RPMI8226 (cell line): Measurements from ENCODE around the gene NRP1.
A peak's percentile ranks its signal among the peaks of the same experiment; 100 is the strongest.
"Not testable (repeated sequence)": the region's sequence is repeated elsewhere in the genome, so short reads cannot be mapped to it uniquely, and the experiment has no call there.

Experiments used
- DNase-seq: peaks from one replicate; pipeline ENCODE4 v3.0.0-alpha.2; 2015

Gene NRP1

GRCh38 chr10:33234831-33235237 is 99.6 kb downstream of the NRP1 start:
- DNase-seq = no peak

DNA sequence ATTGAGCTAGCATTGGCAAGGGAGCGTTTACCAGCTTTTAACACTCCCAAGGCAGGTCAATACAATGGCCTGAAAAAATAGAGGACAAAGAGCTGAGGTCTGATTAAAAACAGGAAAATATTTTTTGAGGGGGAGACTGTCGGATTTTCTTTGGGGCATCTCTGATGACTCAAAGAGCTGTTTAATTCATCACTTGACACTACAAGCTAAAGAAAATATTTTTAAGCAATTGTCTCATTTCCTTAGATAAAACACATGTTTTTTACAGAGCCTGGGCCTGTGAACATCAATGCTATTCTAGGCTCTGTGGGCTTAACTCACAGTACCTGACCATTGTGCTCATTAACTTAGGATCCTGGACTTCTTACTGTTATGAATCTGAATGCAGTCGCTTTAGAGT is 100.8 kb downstream of the NRP1 start:
- no peak for DNase-seq

DNA sequence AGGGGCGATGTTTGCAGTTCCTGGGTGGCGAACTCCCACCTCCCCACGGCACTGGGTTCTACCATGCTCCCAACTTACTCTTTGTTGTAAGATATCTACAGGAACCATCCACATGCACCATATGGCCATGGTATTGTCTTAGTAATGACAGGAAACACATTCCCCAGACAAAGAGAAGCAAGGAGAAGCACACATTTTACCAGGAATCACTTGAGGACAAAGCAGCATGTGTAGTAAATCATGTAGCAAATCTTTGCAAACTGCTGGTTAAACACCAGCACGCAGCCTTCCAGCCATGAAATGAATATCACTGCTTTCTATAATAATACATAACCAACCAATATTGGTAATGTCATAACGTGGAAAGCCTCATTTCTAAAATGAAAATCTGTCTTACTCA is 101.2 kb downstream of the NRP1 start:
- no peak for DNase-seq

DNA sequence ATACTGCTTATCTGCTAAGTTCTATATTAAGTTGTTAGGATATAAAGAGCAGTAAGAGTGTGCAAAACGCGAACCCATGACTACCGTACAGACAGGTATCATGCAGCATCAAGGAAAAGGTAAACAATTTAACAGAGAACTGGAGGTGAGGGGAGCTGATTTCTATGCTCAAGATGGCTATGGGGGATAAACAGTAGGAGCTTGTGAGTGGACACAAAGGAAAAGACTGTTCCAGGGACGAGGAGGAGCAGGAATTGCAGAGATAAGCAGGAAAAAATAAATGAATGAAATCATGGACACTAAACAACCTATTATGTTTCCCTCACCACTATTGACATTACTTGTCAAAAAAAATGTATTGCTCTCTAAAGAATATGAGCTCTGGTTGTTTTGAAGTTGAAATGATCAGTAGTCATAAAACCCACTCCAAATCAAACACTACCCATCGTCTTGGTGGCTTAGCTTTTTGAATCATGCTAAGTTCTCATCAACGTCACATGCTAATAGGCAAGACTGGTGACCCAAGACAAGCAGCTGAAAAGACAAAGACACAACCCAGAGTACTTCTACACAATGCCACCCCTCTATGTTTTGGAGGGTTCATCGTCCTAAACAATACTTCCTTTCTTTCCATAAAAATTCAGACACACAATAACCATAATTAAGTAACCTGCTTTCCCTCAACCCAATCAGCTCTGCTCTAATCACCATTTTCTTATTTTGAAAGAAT is 102.7 kb downstream of the NRP1 start:
- DNase-seq = no peak

DNA sequence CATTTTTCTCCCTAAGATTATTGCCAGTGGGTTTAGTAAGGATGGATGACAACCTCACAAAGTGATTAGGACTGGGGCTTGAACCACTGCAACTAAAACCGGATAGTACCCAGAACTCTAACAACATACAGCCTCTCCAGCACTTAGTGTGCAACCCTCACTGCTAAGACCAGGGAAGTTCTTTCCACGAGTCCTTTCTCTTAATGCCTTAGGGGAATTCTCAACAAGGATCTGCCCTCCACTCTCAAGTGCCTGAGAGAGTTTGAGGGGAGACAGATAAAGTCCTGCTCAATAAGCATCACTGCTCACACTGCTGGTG is 104.6 kb downstream of the NRP1 start:
- no peak for DNase-seq

- DNase-seq = no peak
Measured at GRCh38 chr10:33229252-33229948, 105.1 kb downstream of the NRP1 start.

GRCh38 chr10:33228426-33228825 is 106.0 kb downstream of the NRP1 start:
- DNase-seq = no peak

DNA sequence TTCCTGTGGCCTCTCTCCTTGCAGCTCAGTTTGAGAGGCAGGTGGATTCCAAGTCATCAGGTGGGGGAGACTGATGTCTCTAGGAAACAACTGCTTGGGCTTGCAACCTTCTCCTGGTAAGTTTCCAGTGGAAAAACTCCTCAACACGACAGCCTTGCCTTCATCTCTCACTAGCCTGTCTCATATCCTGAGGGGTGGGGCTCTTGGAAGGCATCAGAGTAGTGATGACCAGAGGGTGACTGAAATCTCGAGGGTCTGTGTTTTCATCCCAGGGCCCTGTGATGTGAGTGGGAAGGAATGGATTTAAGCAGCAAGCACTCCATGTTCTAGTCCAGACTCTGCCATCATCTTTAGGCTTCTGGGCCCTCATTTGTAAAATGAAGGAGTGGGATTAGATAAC is 107.0 kb downstream of the NRP1 start:
- DNase-seq = no peak

DNA sequence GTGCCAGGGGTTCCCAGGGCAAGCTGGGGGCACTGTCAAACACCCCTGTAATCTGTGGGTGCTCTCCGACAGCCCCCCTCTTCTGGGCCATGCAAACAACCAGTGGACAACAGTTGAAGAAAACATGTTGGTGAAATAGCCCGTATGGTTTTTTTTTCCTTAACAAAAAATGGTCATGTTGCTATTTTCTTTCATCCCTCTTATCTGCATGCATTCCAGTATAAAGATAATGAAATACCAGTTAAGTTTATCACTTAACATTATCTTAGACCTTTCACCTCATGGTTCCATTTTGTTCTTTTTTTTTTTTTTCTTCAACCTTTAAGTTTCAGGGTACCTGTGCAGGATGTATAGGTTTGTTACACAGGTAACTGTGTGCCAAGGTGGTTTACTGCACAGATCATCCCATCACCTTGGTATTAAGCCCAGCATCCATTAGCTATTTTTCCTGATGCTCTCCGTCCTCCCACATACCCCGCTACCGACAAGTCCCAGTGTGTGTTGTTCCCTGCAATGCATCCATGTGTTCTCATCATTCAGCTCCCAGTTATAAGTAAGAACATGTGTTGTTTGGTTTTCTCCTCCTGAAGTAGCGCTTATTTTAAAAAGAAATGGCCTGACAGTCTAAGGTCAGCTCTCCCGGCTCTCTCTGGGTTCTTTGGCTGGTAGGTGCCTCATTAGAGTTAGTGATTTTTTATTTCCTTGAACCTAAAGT is 110.1 kb downstream of the NRP1 start:
- no peak for DNase-seq

DNA sequence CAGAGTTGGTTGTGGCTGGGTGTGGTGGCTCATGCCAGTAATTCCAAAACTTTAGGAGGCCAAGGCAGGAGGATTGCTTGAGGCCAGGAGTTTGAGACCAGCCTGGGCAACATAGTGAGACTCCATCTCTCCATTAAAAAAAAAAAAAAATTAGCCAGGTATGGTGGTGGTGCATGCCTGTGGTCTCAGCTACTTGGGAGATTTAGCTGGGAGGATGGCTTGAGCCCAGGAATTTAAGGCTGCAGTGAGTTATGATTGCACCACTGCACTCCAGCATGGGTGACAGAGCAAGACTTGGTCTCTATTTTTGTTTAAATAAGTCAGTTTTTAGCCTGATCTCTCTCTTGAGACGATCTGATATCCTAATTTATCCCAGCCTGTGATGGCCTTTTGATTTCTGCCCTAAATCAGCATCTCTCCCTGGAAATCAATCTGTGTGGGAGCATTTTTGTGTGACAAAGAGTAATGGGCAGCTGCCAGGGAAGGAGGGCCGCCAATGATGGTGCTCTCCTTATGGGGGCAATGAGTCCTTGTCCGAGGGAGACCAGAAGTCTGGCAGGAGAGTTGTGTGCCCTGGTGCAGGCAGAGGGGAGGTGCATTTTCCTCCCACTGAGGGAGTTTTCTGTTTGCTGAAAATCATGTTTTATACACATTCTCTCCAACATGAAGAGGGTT is 111.0 kb downstream of the NRP1 start:
- DNase-seq = no peak

DNA sequence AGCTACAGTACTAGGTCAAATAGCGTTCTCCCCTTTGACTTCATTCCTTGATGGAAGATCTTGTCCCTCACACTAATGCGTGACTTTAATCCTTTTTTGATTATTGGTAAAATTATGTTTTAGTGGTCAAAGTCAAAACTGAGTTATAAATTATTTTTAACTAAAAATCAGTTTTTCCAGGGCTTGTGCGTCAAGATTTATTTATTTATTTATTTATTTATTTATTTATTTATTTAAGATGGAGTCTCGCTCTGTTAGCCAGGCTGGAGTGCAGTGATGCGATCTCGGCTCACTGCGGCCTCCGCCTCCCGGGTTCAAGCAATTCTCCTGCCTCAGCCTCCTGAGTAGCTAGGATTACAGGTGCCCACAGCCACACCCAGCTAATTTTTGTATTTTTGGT is 112.2 kb downstream of the NRP1 start:
- not testable (repeated sequence) for DNase-seq

DNA sequence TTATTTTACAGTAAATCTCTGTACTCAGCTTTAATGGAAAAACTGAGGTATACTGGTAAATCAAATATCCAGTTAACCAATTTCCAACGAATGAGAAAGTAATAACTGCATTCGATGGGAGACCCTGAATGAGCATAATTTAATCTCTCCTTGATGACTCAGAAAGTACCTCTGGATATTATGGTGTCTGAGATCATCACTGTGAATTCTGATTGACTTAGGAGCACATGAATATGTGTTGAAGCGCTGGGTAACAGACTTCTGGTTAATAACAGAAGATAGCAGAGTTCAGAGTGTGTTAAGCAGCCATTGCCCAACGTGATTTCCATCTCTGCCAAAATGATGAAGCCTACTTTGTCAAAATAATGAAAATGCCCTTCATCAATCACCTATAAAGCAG is 116.6 kb downstream of the NRP1 start:
- DNase-seq = no peak

- no peak for DNase-seq
Measured at GRCh38 chr10:33216661-33217427, 117.6 kb downstream of the NRP1 start.

- no peak for DNase-seq
Measured at GRCh38 chr10:33215635-33216034, 118.8 kb downstream of the NRP1 start.

DNA sequence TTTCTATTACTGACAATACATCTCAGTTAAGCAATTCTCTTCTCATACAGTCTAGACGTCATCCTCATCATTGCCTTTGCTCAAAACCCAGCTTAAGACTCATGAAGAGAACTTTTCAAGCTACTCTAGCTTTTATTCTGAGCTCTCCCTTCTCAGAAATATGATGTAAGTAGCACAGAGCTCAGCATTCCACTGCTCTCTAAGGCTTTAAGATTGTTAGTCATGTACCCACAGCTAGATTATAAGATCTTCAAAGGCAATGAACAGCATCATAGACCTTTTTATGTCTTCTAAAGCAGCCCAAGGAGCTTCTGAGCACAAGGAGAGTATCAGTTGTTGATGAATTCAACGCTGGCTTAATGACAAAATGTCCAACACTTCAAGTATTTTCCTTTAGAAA is 119.3 kb downstream of the NRP1 start:
- DNase-seq = no peak

DNA sequence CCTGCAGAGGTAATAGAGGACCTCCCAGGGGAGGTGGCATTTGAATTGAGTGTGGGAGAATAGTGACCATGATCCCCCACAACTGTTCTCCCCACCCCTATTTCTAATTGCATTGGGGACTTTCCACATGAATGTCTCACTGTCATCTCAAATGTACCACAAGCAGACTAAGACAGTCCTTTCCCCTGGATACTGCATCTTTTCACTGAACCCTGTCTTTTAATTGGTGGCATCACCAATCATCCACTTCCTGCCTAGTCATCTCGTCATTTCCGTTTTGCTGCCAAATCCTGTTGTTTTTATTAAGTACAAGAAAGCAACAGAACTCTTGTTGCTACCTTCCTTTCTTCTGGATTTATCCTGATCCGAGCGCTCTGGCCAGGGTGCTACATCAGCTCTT is 120.3 kb downstream of the NRP1 start:
- no peak for DNase-seq

GRCh38 chr10:33212061-33212748 is 122.3 kb downstream of the NRP1 start:
- no peak for DNase-seq

GRCh38 chr10:33211106-33211878 is 123.2 kb downstream of the NRP1 start:
- DNase-seq = peak; percentile 9

DNA sequence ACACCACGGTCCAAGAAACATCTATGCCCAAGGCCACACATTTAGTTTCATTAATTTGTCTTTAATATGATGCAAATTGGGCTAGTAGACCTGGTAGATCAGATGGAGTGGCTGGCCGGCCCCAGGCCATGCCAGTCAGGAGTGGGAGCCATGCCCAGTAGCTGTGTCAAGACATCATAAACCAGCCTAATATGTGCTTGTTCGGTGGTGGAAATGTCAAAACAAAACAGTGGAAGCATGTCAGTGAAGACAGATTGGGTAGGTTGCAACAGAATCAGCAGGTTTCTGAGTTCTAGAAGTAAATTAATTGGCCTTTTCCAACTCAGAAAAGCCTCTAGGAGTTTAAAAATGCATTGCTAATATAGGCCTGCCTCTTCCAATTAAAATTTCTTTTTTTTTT is 124.7 kb downstream of the NRP1 start:
- DNase-seq = no peak

DNA sequence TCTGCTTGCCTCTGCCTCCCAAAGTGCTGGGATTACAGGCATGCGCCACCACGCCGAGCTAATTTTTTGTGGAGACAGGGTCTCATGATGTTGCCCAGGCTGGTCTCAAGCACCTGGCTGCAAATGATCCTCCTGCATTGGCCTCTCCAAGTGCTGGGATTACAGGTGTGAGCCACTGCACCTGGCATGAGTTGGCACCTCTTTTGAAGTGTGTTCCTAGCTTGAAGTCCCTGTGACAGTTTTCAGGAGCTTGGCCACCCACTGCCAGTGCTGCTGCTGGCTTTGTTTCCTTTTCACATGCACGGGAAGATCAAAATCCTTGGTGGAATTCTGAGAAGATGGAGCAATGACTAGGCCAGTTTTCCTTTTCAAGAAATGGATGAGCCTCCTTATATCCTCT is 126.3 kb downstream of the NRP1 start:
- no peak for DNase-seq

- no peak for DNase-seq
Measured at GRCh38 chr10:33204031-33204430, 130.4 kb downstream of the NRP1 start.
